Measurements from ENCODE around the gene DLST.
A peak's percentile ranks its signal among the peaks of the same experiment; 100 is the strongest.

DLST gene

DNA sequence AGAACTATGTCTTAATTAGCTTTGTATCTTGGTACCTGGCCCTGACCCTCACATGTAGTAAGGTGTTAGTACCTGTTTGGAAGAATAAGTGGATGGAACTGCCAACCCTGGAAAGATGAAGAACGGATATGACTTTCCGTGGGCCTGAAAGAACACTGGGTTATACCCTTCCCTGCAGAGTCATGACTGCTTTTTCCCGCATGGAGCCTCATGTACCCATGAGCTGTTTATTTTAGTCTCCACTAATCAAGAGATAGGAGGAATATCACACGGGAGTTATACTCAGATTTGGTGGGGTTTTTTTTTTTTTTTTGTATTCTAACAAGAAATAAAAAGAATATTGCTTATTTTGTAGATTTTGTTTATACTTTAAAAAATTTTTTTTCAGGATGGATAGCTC lies 15.9 kb downstream of the DLST start:
- DNase-seq = no peak

DNA sequence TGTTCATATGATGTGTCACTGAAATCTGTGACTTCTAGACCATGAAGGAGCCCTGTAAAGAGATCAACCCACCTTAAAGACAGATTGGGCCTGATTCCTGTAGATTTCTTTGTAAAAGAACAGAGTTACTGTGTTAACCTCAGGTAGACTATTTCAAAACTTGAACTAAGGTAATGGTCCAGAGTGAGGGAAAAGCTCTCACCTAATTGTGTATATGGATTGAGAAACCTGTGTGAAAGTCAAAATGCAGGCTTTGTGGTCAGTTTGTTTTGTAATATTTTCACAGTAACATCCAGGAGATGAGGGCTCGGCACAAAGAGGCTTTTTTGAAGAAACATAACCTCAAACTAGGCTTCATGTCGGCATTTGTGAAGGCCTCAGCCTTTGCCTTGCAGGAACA lies 16.4 kb downstream of the DLST start:
- DNase-seq = no peak

DNA sequence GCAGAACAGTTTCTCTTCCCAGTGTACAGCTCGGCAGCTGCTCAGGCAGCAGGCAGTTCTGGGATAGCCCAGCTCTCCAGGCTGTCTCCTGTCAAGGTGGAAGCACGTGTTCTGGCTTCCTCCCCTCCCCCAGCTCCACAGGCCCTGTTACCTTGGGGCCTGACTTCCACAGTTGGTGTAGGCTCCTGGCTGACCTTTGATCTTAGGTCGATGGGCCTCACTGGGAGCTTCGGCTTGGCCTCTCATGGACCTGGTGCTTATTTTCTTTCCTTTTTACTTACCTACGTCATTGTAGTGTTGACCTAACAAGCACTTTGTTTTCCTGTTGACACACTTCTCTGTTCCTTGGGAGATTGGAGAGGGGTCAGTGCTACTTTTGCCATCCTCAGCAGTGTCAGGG lies 17.0 kb downstream of the DLST start:
- no peak for DNase-seq

DNA sequence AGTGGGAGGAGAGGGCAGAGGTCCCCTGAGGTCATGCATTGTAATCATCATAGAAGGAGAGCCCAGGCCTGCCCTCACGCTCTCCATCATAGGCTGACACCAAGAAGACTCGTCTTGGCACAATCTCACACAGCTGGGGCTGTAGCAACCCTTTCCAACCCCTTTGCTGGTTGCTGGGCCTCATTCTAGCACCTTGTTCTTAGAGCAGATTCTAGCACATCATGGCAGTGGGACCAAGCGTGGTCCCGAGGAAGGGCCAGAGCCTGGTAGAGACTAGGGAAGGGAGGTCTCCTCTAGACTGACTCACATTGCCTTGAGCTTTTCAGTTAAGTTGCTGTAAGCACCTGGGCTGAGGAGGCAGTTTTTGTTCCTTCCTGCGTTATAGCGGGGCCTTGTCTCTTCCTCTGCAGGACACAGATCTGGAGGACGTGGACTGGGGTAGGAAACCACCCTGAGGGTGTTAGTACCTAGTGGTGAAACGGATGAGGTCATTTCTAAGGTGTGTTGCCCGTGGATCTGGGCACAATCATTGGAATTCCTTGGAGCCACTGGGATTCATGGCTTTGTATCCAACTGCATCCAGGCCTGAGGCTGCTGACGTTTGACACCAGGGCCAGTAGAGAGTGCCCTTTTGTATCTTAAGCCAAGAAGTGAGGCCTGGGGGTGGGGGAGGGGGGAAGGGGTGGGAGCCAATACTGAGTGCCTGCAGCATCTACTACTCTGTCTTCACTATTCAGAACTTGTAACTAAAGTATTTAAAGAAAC lies 21.4 kb downstream of the DLST start:
- no peak for DNase-seq

DNA sequence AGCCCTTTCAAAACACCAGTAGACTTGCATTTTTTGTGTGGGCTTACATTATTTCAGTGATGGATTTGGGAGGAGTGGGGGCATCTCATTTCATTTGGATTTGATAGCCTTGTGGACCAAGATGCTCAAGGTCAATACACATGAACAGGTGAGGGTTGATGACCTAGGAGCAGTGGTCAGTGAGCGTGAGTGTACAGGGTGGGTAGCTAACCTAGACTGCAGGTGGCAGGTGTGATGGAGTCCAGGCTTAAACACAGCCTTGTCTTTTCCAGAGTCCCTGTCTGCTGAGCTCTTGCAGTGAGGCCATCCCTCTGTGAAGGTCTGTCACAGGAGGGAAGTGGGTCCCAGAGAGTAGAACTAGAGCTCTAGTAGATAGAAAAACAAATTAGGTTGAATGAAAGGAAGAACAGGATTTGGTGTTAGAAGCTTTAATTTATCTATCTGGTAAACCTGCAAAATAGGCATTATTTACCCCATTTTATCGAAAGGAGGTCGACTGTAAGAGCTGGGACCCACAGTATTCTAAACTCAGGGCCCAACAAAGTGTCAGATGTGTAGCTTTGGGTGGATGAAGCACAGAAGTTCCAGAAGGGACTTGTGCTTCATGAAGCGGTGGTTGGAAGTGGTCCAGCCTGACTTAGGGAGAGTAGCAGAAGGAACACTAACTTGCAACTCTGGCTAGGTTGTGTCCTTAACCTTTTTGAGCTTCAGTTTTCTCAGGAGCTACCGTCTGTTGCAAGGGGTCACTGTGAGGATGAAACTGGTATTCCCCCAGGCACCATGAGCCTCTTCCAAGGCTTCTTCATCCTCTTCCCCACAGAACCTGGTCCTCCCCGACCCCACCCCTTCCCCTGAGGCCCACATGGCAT lies 23.2 kb downstream of the DLST start:
- DNase-seq = no peak

DNA sequence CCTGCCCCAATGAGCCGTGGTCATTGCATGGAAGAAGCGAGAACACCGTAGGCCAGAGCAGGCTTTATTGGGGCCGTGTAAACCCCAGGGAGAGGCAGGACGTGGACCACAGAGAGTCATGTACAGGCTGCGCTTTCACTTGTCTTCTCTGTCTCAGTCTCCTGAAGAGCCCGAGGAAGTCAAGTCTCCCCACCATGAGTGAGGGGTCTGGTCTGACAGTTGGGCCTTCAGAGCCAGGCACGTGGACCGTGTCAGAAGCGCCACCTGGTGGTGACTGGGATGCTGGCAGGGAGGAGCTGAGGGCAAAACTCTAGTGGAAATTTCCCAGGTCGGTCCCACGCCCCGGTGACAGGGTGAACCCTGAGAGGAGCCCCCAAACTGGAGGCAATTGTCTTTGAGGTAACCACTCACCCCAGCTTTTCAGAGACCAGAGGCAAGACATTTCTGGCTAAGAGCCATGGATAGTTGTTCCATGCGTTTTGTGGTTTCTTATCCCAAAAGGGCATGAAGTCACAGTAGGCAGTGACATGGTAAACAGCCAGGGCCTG lies 24.0 kb downstream of the DLST start:
- DNase-seq = peak; percentile 64

DNA sequence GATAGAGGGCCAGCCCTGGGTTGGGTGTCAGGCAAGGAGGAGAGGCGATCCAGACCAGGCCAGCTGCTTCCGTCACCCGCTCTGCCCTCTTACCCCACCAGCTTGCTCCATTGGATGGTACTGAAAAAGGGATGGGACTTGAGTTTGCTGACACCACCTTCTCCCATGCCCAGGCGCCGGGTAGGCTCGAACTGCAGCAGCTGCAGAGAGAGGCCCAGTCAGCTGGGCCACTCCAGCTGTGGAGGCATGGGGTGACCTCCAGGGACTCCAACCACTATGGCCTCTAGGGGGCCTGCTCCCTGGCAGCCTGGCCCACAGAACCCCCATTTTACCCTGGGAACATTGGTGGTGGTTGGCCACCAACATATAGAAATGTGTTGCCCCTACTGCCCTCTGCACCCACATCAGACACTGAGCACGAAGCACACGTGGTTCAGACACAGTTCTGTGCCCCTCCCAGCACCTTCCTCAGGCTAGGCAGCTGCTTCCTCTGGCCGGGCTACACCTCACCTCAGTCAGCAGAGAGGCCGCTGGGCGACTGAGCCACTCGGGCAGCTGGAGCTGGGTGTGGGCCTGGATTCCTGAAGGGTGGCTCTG lies 25.3 kb downstream of the DLST start:
- no peak for DNase-seq

DNA sequence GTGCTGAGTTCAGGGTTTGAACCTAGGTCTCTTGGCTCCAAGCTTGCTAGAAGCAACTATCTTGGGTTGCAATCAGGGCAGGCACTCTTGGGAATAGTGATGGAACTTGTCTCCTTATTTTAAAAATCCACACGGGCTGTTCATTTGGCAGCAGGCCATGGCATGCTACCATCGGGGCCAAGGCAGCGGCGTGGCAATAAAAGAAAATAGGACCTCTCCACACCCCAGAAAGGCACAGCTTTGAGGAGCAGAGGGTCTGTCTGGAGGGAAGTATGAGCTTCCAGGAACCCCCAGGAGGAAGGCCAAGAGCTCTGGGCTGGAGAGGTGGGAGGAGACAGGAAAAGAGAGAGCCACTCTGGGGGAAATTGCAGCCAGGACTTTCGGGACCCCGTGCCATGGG lies 26.0 kb downstream of the DLST start:
- DNase-seq = no peak

DNA sequence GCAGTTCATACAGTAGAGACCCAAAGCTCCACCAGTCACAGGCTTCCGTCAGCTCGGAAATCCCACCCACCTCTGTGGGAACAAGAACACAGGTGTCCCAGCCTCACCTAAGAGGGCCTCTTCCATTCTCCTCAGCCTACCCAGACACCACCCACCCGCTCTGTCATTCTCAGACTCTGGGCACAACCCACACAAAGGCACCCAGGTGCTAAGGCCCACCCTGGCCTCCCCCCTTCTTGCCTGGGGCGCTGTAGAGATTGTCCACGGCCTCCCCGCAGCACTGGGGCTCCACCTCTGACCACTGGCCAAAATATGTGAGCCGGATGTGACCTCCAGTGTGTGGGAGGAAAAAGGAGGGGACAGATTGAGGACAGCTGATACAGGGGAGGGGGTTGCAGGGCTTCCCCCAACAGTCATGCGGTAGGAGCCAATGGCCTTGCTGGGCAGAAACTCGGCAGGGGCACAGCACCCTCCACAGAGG lies 27.2 kb downstream of the DLST start:
- no peak for DNase-seq

DNA sequence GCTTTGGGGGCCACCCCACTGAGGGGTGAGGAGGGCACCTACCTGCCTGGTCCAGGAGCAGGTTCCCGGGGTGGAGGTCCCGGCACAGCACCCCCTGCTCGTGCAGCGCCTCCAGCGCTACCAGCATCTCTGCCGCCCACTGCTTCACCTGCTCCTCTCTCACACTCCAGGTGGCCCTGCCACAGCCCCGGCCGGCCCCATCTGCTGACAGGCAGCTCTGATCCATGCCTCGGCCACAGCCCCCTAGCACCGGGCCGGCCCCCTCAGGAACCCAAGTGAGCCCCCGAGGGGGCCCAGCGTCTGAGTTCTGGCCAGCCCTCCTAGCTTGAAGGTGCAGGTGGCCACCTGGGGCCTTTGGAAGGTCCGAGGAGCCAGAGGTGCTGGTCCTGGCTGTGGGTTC lies 27.8 kb downstream of the DLST start:
- DNase-seq = no peak

DNA sequence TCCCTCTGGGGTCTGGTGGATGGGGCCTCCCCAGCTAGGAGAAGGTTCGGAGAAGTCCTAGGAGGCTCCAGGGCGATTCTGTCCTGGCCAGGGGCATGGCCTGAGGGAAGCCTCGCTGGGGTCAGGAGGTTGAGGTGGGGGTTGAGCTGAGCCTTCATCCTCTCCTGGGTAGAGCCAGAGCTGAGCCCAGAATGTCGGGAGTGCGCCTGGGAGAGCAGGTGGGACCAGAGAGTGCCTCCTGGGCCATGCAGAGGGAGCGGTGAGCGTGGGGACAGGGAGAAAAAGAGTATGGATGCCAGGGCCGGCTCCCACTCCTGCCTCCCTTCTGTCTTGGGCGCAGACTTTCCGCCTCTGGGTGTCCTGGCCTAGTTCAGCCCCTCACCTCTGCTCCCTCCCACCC lies 28.2 kb downstream of the DLST start:
- DNase-seq = no peak

DNA sequence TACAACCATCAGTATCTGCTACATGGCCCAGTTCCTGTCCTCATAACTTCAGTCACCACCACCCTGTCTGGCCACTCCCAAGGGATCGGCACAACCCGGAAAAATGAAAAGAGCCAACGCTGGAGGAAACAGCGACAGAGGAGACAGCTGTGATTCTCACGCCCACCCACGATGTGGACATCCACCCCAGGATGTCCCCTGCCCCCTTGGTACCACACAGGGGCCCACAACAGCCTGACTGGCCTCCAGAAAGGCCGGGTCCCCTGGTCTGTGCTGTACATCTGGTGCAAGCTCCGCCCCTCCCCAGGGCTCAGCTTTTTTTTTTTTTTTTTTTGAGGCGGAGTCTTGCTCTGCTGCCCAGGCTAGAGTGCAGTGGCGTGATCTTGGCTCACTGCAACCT lies 28.8 kb downstream of the DLST start:
- DNase-seq = no peak

DNA sequence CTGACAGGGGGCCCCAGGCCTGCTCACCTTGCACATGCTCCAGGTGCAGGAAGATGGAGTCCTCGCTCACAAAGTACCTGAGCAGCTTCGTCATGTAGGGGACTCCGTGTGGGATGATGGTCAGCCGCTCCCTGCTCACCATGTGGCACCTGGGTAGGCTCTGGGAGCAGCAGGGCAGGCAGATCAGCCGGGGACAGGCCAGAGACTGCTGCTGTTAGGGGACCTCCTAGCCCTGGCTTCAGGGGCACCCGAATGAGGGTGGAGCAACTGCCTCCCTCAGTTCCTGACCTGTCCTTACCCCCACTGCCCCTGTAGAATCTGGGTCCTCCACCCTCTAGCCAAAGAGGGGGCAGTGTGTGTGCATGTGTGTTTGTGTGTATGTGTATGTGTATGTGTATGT lies 29.5 kb downstream of the DLST start:
- DNase-seq = no peak

DNA sequence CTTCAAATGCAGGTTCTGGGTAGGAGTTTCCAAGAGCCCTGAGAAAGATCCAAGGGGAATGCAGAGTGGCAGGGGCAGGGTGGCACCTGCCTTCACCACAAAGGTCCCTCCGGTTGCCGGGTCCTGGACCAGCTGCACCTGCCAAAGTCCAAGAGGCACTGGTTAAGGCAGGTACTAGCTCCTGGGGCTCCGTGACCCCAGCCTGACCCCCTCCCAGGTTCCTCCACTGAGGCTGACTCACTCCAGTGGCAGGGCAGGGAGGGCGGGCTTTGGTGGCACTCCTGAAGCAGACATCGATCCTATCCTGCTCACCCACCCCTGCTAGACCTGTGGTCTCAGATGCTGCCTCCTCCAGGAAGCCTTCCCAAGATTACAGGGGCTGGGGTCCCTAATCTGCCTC lies 30.0 kb downstream of the DLST start:
- DNase-seq = no peak

DNA sequence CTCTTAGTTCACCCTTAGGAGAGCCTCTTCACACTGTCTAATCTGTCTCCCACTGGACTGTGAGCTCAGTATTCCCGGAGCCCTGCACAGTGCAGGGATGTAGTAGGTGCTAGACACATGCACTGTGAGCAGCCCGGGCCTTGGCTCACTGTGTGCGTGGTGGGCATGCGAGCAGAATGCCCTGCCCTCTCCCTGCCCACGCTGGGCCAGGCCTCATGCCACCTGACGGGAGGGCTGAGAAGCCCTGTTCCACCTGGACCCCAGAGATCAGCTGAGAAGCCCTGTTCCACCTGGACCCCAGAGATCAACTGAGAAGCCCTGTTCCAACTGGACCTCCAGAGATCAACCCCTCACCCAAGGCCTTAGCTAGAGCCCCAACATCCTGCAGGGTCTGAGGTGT lies 30.4 kb downstream of the DLST start:
- no peak for DNase-seq

DNA sequence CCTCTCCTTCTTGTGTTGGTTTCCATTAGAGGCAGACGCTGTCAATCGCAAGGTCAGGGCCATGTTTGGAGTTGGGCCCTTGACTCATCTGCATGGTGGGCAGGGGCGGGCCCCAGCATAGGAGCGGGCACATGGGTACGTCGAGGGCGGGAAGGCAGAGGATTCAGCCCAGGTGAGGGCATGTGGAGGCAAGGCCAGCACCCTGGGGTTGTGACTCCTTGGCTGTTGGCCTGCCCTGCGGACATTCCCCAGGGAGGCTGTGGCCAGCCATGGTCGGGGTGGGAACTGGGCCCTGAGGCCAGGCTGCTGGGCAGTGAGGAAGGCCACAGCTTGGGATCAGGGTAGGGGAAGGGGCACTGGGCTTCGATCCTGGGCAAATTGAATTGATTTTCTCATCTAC lies 31.1 kb downstream of the DLST start:
- DNase-seq = no peak

DNA sequence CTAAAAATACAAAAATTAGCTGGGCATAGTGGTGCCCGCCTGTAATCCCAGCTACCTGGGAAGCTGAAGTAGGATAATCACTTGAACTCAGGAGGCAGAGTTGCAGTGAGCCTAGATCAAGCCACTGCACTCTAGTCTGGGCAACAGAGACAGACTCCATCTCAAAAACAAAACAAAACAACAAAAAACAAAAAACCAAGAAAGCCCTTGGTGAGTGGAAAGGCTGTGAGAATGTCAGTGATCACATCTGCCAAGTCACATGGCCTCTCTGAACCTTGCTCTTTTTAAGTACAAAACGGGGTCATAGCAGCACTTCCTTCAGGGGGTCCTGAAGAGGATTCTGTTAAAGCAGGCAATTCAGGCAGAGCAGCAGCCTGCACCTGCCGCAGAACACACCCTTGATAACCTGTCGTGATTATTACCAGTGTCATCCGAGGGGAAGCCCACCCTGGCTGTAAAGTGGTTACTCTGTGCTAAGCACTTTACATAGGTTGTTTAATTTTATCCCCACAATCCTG lies 31.7 kb downstream of the DLST start:
- DNase-seq = no peak

DNA sequence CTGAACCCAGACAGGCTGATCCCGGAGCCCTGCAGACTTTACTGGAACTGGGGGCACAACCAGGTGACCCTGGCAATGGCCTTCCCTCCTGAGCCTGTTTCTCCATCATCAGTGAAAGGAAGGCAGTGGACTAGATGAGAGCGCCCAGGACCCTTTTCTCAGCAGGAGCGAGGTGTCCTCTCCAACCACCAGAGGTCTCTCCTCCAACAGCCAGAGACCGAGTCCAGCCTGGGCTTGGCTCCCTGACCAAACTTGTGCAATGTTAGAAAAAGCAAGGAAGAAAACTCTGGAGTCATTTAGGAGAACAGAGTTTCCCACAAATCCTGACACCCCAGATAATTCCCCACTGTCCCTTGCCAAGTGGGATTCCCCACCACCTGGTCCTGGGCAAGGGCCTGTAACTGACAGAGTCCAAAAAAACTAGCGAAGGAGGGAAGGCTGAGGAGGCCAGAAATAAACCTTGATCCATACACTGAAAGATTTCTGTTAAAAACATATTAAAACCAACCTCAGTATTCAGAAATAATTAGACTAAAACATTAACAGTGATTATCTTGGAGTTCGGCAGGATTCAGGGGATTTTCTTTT lies 32.4 kb downstream of the DLST start:
- DNase-seq = no peak

DNA sequence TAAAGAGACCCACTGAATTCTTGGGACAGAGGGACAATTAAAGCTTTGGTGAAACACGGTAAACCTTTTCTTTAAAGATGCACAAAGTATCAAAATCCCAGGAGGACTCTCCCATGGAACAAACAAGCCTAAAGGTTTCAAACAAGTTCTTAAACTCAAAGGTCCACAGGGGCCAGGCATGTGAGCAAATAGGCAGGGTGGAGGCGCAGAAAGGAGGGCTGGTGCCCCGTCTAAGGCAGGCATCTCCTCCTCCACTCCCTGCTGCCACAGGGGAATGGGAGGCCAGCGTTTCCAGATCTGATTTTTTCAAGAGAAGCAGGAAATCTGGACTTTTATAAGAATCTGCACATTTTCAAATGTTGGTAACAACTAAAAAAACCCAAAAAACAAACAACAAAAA lies 33.7 kb downstream of the DLST start:
- DNase-seq = no peak

DNA sequence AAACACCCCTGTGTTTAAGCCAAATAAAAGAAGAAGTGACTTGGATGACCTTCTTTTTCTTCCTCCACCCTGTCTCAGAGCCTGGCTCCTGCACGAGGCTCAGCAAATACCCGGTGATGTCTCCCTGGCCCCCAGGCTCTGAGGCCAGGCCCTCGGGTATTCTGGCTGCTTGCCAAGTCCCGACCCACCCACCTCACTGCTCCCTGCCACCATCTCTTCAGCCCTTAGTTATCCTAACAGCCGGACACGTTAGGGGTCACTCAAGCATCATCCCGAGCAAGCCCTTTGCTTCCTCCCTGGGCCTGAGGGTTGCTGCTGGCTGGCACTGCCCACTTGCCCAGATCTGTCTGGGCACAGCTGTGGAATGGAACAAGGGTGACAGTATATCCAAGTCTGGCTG lies 34.1 kb downstream of the DLST start:
- no peak for DNase-seq

DNA sequence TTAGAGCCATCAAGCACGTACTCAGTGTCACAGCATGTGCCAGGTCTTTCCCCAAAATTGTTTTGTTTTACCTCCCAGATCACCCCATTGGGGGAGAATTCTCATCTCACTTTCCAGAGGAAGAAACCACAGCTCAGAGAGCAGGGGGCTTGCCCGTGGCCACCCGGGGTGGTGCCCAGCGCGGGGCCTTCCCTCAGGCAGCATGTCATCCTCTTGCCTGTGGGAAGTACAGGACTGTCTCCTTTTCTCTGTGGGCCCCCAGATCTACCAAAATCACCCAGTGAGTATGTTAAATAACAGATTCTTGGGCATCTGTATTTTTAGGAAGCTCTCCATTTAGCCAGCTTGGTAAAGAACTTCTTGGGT lies 35.4 kb downstream of the DLST start:
- DNase-seq = no peak

DNA sequence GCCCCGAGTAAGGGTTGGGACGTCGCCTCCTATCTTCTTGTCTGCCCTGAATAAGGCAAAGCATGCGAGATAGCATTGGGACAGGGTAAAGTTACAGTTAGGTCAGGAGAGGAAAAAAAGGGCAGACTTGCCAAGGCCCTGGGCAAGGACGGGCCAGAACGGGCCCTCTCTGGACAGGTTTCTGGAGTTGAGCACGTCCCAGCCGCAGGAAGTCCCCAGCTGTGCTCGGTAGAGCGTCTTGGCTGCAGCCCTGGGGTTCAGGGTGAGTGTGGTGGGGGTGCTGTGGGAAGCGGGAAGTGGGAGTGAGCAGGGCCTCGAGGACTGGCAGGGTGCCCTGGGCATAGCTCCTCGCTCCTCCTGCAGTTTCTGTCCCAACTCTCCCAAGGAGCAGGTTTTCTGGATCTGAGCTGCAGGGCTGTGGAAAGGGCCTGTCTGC lies 35.9 kb downstream of the DLST start:
- DNase-seq = no peak

DNA sequence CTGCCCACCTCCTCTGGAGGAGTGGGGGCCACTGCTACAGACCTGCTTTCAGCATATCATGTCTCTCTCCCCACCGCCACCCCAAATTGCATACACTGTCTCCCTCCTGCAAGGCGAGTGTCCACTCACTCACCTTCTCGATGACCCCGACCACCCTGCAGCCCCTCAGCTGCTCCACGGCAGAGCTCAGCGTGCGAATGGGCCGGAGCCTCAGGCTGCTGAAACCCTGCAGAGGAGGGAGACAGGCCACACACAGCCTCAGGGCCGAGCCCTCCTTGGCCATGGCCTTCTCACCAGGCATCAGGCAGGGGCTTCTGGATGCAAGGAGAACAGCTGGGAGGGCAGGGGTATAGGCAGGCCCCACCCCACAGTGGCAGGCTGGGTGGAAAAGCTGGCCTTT lies 36.7 kb downstream of the DLST start:
- DNase-seq = no peak

Data from CD4-positive, alpha-beta T cell treated with Interleukin-4 for 4 hours (primary cell).